Kidney (tissue), 14 donors: Measurements from ENCODE around the gene TSC2. TPM values are rescaled to one million over a fixed set of nuclear protein-coding genes. Genes with fewer than 3 reads are reported as not detected.
A peak's percentile ranks its signal among the peaks of the same experiment; 100 is the strongest.

Experiments used
- DNase-seq, 5 donors: peaks; one replicate each; pipeline ENCODE4 v3.0.0-alpha.2; 2013 to 2020
- FAIRE-seq: peaks from 2 replicates; lab custom pipeline; 2012; peaks lifted over from hg19 to GRCh38; lab: Jason Lieb, UNC
- H3K27ac ChIP-seq, 2 donors: one replicate each; pipeline ENCODE4 v1.7.0; 2013; ENCODE audit warnings: low read depth in 2 of 2, low read length in 2 of 2, inconsistent platforms in 1 of 2
- H3K27me3 ChIP-seq: one replicate; pipeline ENCODE4 v1.7.1; 2013; ENCODE audit warnings: low read length, inconsistent platforms; ENCODE audit not compliant: control insufficient read depth, insufficient read depth
- H3K36me3 ChIP-seq, 3 donors: one replicate each; pipeline versions ENCODE4 v1.7.0 to v1.7.1; 2013; ENCODE audit warnings: low read length in 3 of 3, control low read depth in 1 of 3, inconsistent platforms in 1 of 3; ENCODE audit not compliant: insufficient read depth in 3 of 3, control insufficient read depth in 2 of 3
- H3K4me1 ChIP-seq, 3 donors: one replicate each; pipeline versions ENCODE4 v1.7.0 to v1.7.1; 2013; ENCODE audit warnings: low read length in 3 of 3, inconsistent platforms in 1 of 3, low read depth in 1 of 3; ENCODE audit not compliant: control insufficient read depth in 2 of 3, insufficient read depth in 2 of 3
- H3K4me3 ChIP-seq, 3 donors: one replicate each; pipeline versions ENCODE4 v1.7.0 to v1.8.1; 2013; ENCODE audit warnings: low read length in 3 of 3, control low read depth in 1 of 3, inconsistent platforms in 1 of 3
- H3K9ac ChIP-seq, 3 donors: one replicate each; pipeline versions ENCODE4 v1.7.0 to v1.7.1; 2013; ENCODE audit warnings: low read length in 3 of 3, control low read depth in 1 of 3, inconsistent platforms in 1 of 3
- H3K9me3 ChIP-seq, 3 donors: one replicate each; pipeline versions ENCODE4 v1.7.0 to v1.7.1; 2013; ENCODE audit warnings: low read length in 3 of 3, control low read depth in 1 of 3, inconsistent platforms in 1 of 3; ENCODE audit not compliant: control insufficient read depth in 2 of 3, insufficient read depth in 1 of 3
- CTCF ChIP-seq: IDR thresholded peaks from 3 replicates; pipeline ENCODE4 v1.5.1; 2012; ENCODE audit warnings: mild to moderate bottlenecking, moderate library complexity, borderline replicate concordance; ENCODE audit not compliant: insufficient read depth; ENCODE audit errors: extremely low read depth
- intact Hi-C: fragments of 100-400 bp; cut with DNase I; formaldehyde crosslinking; loops from one replicate; pipeline ENCODE4 v1.11.1; 2022
- polyA plus RNA-seq: library from polyadenylated mRNA; stranded (reverse); fragments of 350-450 nt; fragmentation: Illumina TruSeq; extraction: RNeasy Lipid Tissue Mini Kit (QIAGEN cat#74804); gene quantifications from one replicate; pipeline ENCODE4 v1.2.3, GENCODE V29; 2014; ENCODE audit warnings: low read depth, low replicate concordance; ENCODE audit not compliant: insufficient read depth
- total RNA-seq: library from RNA; stranded (reverse); fragmentation: NEBNext Ultra II Directional; extraction: Animal tissue kit (Norgen Biotek cat#: 25700); gene quantifications from one replicate; pipeline ENCODE4 v1.2.1, GENCODE V29; 2021
- donor health status: control.
- donor health status: control.
- donor health status: control.
- donor health status: control.
- donor health status: control.
- donor health status: DM: yes; HTN: yes; CAD: no.
- donor health status: Normal renal cell carcinoma (clear cell type).

TSC2 gene
- total and polyA plus RNA-seq, 2 donors from 2014 or later: 40.0 to 151 TPM

- H3K36me3 ChIP-seq: peaks cover 0 to 15% (median 4%) of the 10 kb centered on the region in 3 donors
- peak overlapping the region in 1 of 2 donors; percentile 23 for H3K27ac ChIP-seq
- no peak for DNase-seq
- peak overlapping the region; percentile 80 to 94 (median 87) for H3K4me3 ChIP-seq
- peak overlapping the region; percentile 67 to 92 (median 67) for H3K9ac ChIP-seq
- H3K9me3 ChIP-seq: no peaks in the 10 kb centered on the region
- H3K27me3 ChIP-seq: no peaks in the 10 kb centered on the region
- peaks cover 0 to 27% (median 4%) of the 10 kb centered on the region in 3 donors for H3K4me1 ChIP-seq
- no peak for FAIRE-seq
- intact Hi-C loops: no loop called here
- TF ChIP-seq CTCF: no peak
Observed at GRCh38 chr16:2048116-2048543, 345 bp downstream of the TSC2 start.

GRCh38 chr16:2053211-2053610 lies 5.4 kb downstream of the TSC2 start:
- Histone ChIP-seq H3K27me3 (no peaks in the 10 kb centered on the region), H3K4me1 (peaks cover 0 to 6% (median 0%) of the 10 kb centered on the region in 3 donors), H3K9me3 (no peaks in the 10 kb centered on the region), H3K9ac (no peak overlapping the region), H3K36me3 (peaks cover 0 to 30% (median 23%) of the 10 kb centered on the region in 3 donors), H3K4me3 (no peak overlapping the region), H3K27ac (no peak overlapping the region)
- FAIRE-seq (no peak), DNase-seq (no peak)
- intact Hi-C loops: no loop called here
- TF ChIP-seq CTCF: no peak

- FAIRE-seq (no peak), DNase-seq (no peak)
- intact Hi-C loops: no loop called here
- H3K27me3 ChIP-seq: no peaks in the 10 kb centered on the region
- peaks cover 0 to 30% (median 23%) of the 10 kb centered on the region in 3 donors for H3K36me3 ChIP-seq
- H3K4me1 ChIP-seq: no peaks in the 10 kb centered on the region
- TF ChIP-seq CTCF: no peak
- no peaks in the 10 kb centered on the region for H3K9me3 ChIP-seq
- no peak overlapping the region for H3K27ac ChIP-seq
- no peak overlapping the region for H3K4me3 ChIP-seq
- no peak overlapping the region for H3K9ac ChIP-seq
Observed at GRCh38 chr16:2053897-2054296, 6.1 kb downstream of the TSC2 start.
